ENCODE measurements around the gene CGB2.
"Not testable (repeated sequence)": the region's sequence is repeated elsewhere in the genome, so short reads cannot be mapped to it uniquely, and the experiment has no call there.

The CGB2 gene

DNA sequence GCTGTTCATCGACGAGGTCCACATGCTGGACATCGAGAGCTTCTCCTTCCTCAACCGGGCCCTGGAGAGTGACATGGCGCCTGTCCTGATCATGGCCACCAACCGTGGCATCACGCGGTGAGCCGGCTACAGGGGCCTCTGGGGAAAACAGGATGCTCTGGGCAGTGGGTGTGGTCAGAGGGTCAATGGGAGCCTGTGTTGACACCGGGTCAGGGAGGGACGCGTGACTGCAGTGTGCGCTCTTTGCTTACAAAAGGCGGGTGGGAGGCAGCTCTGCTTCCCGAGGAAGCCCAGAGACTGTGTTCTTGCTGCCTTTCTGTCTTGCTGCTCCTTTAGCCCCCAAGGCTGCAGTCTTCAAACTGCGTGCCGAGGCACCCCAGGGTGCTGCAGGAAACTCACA is 20.5 kb upstream of the CGB2 start:
- FAIRE-seq = no peak

- no peak for FAIRE-seq
Measured at GRCh38 chr19:49014123-49014869, 17.4 kb upstream of the CGB2 start.

DNA sequence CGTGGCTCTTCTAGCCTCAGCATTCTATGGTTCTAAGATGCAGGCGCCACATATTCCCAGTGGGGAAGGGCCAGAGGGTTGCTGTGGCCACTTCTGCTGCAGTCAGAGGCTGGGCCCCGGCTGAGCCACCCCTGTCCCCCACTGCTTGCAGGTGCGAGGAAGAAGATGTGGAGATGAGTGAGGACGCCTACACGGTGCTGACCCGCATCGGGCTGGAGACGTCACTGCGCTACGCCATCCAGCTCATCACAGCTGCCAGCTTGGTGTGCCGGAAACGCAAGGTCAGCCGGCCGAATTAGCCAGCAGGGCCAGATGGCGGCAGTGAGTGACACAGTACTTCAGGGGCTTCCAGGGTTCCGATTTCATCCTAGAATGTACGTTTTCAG is 16.8 kb upstream of the CGB2 start:
- FAIRE-seq = no peak

DNA sequence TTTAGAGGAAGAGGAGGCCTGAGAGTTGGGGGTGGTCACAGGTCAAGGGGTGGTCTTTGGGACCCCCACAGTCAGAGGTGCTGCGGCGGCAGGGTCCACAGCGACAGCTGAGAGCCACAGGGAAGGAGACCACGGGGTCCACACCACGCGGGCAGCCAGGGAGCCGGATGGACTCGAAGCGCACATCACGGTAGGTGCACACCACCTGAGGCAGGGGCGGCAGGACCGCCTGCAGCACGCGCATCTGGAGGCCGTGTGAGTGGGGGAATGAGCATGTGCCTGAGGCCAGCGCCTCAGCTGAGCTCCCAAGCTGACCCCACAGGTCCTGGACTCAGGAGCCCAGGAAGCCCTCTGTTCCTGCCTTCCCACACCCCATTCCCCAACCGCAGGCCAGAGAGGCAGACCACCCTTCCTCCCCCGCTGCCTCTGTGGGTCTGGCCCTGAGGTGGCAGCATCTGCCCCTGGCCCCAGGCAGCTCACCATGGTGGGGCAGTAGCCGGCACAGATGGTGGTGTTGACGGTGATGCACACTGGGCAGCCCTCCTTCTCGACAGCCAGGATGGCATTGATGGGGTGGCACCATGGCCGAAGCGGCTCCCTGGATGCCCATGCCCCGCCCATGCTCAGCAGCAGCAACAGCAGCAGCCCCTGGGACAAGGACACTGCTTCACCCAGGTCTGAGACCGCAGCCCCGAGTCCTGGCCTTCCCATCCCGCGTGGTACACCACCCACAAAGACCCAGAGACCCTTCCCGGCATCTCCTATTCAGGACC is 15.4 kb upstream of the CGB2 start:
- FAIRE-seq = no peak

GRCh38 chr19:49017041-49017665 is 14.5 kb upstream of the CGB2 start, which contains the start of gene LHB:
TSS of gene LHB (minus strand) at chr19:49017091. CDS start at chr19:49017081, 10 bp downstream.
- no peak for FAIRE-seq

DNA sequence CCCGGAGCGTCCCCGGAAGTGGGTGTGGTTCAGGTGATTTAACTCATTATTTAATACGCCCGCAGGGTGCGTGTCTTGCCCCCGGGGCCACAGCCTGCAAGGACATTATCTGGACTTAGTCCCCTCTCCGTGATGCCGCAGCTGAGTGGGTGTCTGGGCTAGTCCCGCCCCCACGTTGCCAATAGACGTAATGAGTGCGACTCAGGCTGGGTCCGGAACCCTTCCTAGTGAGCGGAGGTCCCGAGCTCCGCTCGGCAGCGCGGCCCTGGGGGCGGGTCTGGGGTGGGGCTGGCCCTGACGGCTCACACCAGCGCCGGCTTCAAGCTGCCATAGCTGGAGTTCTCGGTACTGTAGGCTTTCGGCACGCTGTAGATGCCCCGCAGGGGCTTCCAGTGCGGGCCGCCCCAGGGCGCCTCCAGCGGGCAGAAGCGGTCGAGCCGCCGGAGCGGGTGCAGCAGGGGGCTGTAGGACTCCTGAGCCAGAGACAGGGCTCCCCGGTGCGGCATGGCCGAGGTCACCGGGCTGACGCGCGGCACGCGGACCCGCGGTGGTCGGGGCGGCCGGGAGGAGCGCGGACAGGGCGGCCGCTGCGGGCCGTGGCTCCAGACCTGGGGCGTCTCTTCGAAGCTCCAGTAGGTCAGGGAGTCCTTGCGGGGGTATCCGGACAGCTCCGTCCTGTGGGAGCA is 13.9 kb upstream of the CGB2 start:
- FAIRE-seq = no peak

GRCh38 chr19:49018388-49019241 is 13.1 kb upstream of the CGB2 start:
- not testable (repeated sequence) for FAIRE-seq

DNA sequence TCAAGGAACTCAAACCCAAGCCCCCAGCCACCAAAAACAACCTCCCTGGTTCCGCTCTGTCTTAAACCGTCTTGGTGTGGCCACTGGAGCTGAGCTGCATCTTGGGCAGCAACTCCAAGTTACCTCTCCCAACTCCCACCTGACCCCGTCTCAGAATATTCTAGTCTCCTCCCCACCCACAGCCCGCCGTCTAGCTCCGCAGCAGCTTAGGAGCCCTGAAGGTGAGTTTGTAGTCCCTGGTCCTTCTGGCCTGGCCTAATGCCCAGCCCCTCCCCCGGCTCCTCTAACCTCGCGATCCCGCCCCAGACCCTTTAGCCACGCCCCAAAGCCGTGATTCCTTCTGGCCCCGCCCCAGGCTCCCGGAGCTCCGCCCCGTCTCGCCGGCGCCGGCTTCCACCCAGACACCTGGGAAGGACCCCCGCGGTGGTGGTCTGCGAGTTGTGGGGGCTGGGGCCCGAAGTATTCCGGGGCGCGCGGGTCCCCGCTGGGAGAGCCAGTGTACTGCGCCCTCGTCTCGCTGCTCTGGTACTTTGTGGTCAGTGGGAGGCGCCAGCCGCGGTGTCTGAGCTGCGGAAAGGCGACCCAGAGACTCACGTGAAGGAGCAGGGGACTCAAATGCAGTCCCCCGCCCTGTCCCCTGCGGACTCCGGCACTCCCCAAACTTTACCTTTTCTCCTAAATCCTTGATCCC is 12.3 kb upstream of the CGB2 start:
- FAIRE-seq = no peak

- no peak for FAIRE-seq
Measured at GRCh38 chr19:49020342-49020741, 11.3 kb upstream of the CGB2 start.

DNA sequence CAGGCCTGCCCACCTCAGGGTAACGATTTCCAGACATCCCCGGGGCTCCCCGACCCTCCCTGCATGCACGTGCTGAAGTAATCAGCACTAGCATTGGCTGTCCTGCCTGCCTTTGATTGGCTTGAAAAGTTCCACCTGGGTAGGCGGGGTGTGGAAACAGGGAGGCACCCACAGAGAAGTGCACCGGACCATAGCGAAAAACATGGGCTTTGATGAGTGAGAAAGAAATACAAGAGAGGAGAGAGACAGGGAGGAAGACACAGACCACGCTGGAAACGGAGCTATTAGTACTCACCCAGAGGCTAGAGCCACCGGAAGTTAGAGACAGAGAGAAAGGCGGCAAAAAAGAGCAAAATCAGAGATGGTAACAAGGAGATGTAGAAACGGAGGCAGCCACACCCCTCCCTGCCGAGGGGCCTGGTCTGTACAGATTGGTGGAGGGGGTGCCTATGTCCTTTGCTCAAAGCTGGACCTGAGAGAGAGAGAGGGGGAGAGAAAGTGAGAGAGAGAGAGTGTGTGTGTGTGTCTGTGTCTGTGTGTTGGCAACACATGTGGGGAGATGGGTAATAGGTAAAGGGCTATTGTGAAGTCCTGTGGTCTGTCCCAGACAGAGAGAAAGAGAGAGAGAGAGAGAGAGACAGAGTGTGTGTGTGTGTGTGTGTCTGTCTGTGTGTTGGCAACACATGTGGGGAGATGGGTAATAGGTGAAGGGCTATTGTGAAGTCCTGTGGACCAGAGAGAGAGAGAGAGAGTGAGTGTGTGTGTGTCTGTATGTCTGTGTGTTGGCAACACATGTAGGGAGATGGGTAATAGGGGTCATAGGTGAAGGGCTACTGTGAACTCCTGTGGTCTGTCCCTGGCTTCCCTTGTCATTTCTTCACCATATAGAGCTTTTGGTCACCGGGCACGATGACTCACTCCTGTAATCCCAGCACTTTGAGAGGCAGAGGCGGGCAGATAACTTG is 10.5 kb upstream of the CGB2 start:
- FAIRE-seq = no peak

DNA sequence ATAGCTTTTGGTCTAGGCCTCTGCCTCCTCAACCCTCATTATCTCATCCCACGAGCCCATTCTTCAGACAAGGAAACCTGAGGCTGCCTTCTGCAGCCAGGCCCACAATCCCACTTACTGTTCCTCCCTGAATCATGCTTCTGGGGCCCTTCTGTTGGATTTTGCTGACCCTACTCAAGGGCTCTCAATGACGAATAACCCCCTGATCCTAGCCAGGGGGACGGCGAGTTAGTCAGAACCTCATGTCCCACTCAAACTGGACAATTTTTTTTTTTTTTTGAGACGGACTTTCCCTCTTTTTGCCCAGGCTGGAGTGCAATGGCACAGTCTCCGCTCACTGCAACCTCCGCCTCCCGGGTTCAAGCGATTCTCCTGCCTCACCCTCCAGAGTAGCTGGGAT is 9.6 kb upstream of the CGB2 start:
- FAIRE-seq = no peak

DNA sequence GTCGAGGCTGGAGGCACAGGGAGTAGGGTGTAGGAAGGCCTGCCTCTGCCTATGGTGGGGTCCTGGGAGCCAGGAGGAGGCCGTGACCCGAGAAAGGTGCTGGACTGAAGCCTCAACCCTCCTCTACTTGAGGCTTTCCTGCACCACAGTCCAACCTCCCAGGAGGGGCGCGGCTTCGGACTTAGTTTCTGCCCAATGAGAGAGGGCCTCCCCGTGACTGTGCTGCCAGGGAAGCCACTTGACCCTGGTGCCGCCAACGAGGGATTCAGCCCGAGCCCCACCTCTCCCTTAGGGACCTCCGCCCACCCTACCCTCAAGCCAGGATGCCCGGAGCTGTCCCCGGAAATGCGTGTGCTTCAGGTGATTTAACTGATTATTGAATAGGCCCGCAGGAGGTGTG is 7.5 kb upstream of the CGB2 start, which contains the start of gene CGB3:
Gene CGB3 (minus strand): TSS at position 101 of the 400 bp plus-strand sequence. CDS start 362 bp downstream, outside the sequence.
- not testable (repeated sequence) for FAIRE-seq

DNA sequence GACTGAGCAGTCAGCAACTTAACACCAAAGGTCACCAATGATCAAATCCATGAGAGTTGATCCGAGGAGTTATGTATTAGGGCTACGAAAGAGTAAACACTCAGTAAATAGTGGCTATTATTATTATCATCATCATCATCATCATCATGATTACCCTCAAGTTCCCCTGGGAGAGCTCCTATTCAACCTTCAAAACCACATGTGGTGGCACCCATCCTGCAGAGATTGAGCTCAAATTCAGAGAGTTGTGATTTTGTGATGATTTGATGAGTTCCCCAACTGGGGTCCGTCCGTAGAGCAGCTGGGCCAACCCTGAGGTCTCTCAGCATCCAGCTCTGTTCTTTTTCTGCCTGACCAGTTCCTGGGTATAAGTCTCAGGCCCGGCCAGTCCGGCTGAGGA is 6.6 kb upstream of the CGB2 start:
- FAIRE-seq = not testable (repeated sequence)

DNA sequence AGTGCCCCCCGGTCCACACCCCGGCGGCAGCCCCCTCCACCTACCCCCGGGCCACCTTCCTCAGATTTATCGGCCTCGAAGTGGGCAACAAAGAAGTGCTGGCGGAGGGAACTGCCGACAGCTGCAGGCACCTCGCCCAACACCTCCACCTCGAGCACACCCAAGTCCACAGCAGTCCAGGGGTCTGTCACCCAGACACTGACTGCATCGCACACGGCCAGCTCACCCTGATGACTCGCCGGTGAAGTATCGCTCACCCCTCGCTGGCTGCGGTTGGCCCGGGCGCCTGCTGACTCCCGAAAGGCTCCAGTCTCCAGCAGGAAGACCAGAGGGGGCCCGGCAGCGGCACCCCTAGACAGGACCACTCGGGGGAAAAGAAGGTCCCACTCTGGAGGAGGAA is 6.1 kb upstream of the CGB2 start:
- FAIRE-seq = not testable (repeated sequence)

DNA sequence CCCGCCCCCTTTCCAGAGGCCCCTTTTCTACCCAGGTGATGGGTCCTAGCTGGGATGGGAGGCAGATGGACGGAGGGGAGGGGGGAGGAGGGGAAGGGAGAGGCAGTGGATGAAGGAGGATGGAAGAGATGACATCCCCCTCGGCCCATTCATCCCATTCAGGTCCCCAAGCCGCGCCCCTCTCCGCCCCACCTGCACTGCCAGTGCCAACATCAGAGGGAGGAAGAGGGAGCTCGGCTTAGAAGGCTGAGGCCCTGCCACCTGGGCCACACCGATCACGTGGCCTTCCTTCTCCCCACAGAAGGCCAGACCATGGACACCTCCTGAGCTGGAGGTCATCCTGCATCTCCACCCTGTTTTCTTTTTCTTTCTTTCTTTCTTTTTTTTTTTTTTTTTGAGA is 3.0 kb upstream of the CGB2 start:
- FAIRE-seq = not testable (repeated sequence)

DNA sequence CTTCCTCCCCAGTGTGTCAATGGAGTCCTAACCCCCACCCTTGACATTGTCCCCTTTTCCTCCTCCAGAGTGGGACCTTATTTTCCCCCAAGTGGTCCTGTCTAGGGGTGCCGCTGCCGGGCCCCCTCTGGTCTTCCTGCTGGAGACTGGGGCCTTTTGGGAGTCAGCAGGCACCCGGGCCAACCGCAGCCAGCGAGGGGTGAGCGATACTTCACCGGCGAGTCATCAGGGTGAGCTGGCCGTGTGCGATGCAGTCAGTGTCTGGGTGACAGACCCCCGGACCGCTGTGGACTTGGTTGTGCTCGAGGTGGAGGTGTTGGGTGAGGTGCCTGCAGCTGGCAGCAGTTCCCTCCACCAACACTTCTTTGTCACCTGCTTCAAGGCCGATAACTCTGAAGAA is 1.9 kb upstream of the CGB2 start:
- not testable (repeated sequence) for FAIRE-seq

DNA sequence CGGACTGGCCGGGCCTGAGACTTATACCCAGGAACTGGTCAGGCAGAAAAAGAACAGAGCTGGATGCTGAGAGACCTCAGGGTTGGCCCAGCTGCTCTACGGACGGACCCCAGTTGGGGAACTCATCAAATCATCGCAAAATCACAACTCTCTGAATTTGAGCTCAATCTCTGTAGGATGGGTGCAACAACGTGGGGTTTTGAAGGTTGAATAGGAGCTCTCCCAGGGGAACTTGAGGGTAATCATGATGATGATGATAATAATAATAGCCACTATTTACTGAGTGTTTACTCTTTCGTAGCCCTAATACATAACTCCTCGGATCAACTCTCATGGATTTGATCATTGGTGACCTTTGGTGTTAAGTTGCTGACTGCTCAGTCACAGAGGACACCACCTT is 1.4 kb upstream of the CGB2 start:
- FAIRE-seq = not testable (repeated sequence)

GRCh38 chr19:49036815-49037214 is 5.1 kb downstream of the CGB2 start, which contains the start of gene CGB1:
TSS of gene CGB1 (minus strand) at chr19:49036895. CDS start at chr19:49036711, 184 bp downstream.
- not testable (repeated sequence) for FAIRE-seq

DNA sequence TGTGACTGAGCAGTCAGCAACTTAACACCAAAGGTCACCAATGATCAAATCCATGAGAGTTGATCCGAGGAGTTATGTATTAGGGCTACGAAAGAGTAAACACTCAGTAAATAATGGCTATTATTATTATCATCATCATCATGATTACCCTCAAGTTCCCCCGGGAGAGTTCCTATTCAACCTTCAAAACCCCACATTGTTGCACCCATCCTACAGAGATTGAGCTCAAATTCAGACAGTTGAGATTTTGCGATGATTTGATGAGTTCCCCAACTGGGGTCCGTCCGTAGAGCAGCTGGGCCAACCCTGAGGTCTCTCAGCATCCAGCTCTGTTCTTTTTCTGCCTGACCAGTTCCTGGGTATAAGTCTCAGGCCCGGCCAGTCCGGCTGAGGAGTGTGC is 6.4 kb downstream of the CGB2 start:
- not testable (repeated sequence) for FAIRE-seq
